Endodermal cell (in vitro differentiated cells): Measurements from ENCODE around the gene MAN1A2. TPM values are rescaled to one million over a fixed set of nuclear protein-coding genes. Genes with fewer than 3 reads are reported as not detected.

Experiments
- DNase-seq: peaks from one replicate; pipeline ENCODE4 v3.0.0-alpha.2; 2017
- H3K27ac ChIP-seq: 2 replicates; pipeline ENCODE4 v1.5.1; 2013; ENCODE audit warnings: mild to moderate bottlenecking, low read depth, low read length, moderate library complexity
- H3K27me3 ChIP-seq: 2 replicates; pipeline ENCODE4 v1.6.1; 2013; ENCODE audit warnings: mild to moderate bottlenecking, low read length, moderate library complexity; ENCODE audit not compliant: insufficient read depth, control insufficient read depth, poor library complexity, severe bottlenecking
- H3K36me3 ChIP-seq: 2 replicates; pipeline ENCODE4 v1.7.0; 2013; ENCODE audit warnings: mild to moderate bottlenecking, low read length, moderate library complexity; ENCODE audit not compliant: control insufficient read depth, insufficient read depth
- H3K4me1 ChIP-seq: one replicate; pipeline ENCODE4 v1.7.0; 2013; ENCODE audit warnings: low read length; ENCODE audit not compliant: control insufficient read depth, insufficient read depth
- H3K4me3 ChIP-seq: 2 replicates; pipeline ENCODE4 v1.5.1; 2013; ENCODE audit warnings: mild to moderate bottlenecking, low read length, moderate library complexity
- H3K9ac ChIP-seq: 2 replicates; pipeline ENCODE4 v1.6.1; 2013; ENCODE audit warnings: mild to moderate bottlenecking, low read length, moderate library complexity; ENCODE audit not compliant: poor library complexity, severe bottlenecking; ENCODE audit errors: extremely low read depth
- H3K9me3 ChIP-seq: 2 replicates; pipeline ENCODE4 v1.6.1; 2013; ENCODE audit warnings: mild to moderate bottlenecking, low read length, moderate library complexity; ENCODE audit not compliant: control insufficient read depth
- H3K27ac Mint-ChIP-seq: 2 replicates; pipeline ENCODE4 v1.8.0; 2020; ENCODE audit warnings: mixed read lengths
- H3K27me3 Mint-ChIP-seq: 2 replicates; pipeline ENCODE4 v1.8.0; 2021; ENCODE audit warnings: mild to moderate bottlenecking, mixed read lengths; ENCODE audit not compliant: insufficient read depth
- H3K36me3 Mint-ChIP-seq: 2 replicates; pipeline ENCODE4 v1.8.0; 2020; ENCODE audit warnings: low read depth, mixed read lengths
- H3K4me1 Mint-ChIP-seq: 2 replicates; pipeline ENCODE4 v1.8.0; 2020; ENCODE audit warnings: mixed read lengths
- H3K4me3 Mint-ChIP-seq: 2 replicates; pipeline ENCODE4 v1.8.0; 2020; ENCODE audit warnings: mild to moderate bottlenecking, moderate library complexity, mixed read lengths
- H3K9me3 Mint-ChIP-seq: 2 replicates; pipeline ENCODE4 v1.8.0; 2020; ENCODE audit warnings: mild to moderate bottlenecking, mixed read lengths
- CTCF ChIP-seq: fragments of 200-600 bp; sonication (generic); conservative IDR thresholded peaks from 2 replicates; pipeline ENCODE4 v1.5.0; 2021; ENCODE audit warnings: antibody characterized with exemption, mild to moderate bottlenecking
- WGBS, 2 experiments: methylation state at CpG; one replicate each; pipeline versions ENCODE4 v1.1.5 to v1.1.7; 2013; ENCODE audit warnings: missing lambda C conversion rate in 2 of 2, mixed read lengths in 1 of 2; ENCODE audit not compliant: insufficient coverage in 1 of 2, insufficient read length in 1 of 2; 5-methylcytosine and 5-hydroxymethylcytosine counted together
- total RNA-seq, 2 donors: library from RNA; stranded (reverse); fragmentation: NEBNext Ultra II Directional in 1 of 2; extraction: Animal tissue kit (Norgen Biotek cat#: 25700) in 1 of 2; gene quantifications; 2 replicates in 1 of 2; 3 replicates in 1 of 2; pipeline ENCODE4 v1.2.1, GENCODE V29; 2021

Gene MAN1A2
- total RNA-seq, 2 donors from 2014 or later, result 33.3 to 40.9 TPM

- Histone ChIP-seq H3K9me3 (no peaks in the 10 kb centered on the region), H3K27ac (no peak overlapping the region), H3K36me3 (no peaks in the 10 kb centered on the region), H3K9ac (no peak overlapping the region), H3K4me3 (no peak overlapping the region), H3K4me1 (no peaks in the 10 kb centered on the region), H3K27me3 (no peaks in the 10 kb centered on the region)
- no peak overlapping the region for H3K4me3 Mint-ChIP-seq
- no peak overlapping the region for H3K27ac Mint-ChIP-seq
- no peaks in the 10 kb centered on the region for H3K36me3 Mint-ChIP-seq
- peaks cover 26% of the 10 kb centered on the region for H3K4me1 Mint-ChIP-seq
- TF ChIP-seq CTCF, result no peak
- 97 to 100% methylated on average over 2 to 3 of the region's 3 CpGs for WGBS, 2 experiments
- DNase-seq, result no peak
- H3K9me3 Mint-ChIP-seq, result peaks cover 3% of the 10 kb centered on the region
- no peaks in the 10 kb centered on the region for H3K27me3 Mint-ChIP-seq
Measured at GRCh38 chr1:117389284-117389683, 22.0 kb downstream of the MAN1A2 start.

DNA sequence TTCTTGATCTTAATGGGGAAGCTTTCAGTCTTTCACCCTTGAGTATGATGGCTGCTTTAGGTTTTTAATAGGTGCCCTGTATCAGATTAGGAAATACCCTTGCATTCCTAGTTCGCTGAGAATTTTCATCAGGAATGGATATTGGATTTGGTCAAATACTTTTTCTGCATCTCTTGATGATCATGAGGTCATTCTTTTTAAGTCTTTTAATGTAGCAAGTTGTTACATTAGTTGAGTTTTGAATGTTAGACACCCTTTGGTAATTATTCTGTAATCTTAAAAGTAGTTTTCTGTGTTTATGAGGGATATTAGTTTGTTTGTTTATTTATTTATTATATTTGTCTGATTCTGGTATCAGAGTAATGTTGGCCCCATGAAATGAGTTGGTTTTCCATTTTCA, 22.5 kb downstream of the MAN1A2 start:
- H3K4me1 ChIP-seq, result no peaks in the 10 kb centered on the region

GRCh38 chr1:117392771-117393170, 25.5 kb downstream of the MAN1A2 start:
- no peak for DNase-seq
- H3K9me3 ChIP-seq, result no peaks in the 10 kb centered on the region
- Mint-ChIP-seq H3K27ac (no peak overlapping the region), H3K9me3 (no peaks in the 10 kb centered on the region), H3K27me3 (no peaks in the 10 kb centered on the region), H3K4me3 (no peak overlapping the region), H3K4me1 (peaks cover 26% of the 10 kb centered on the region), H3K36me3 (no peaks in the 10 kb centered on the region)
- no peaks in the 10 kb centered on the region for H3K4me1 ChIP-seq
- H3K36me3 ChIP-seq, result no peaks in the 10 kb centered on the region
- H3K4me3 ChIP-seq, result no peak overlapping the region
- no peaks in the 10 kb centered on the region for H3K27me3 ChIP-seq
- WGBS, 2 experiments, result 76 to 86% methylated on average over 1 of the region's 1 CpG
- H3K27ac ChIP-seq, result no peak overlapping the region
- no peak overlapping the region for H3K9ac ChIP-seq
- TF ChIP-seq CTCF, result no peak

More for the DNA sequence above, 22.5 kb downstream of the MAN1A2 start:
- TF ChIP-seq CTCF, result no peak
- H3K4me3 Mint-ChIP-seq, result no peak overlapping the region
- 83 to 100% methylated on average over 1 of the region's 1 CpG for WGBS, 2 experiments
- no peak for DNase-seq
- Histone ChIP-seq H3K9me3 (no peaks in the 10 kb centered on the region), H3K4me3 (no peak overlapping the region), H3K27ac (no peak overlapping the region), H3K27me3 (no peaks in the 10 kb centered on the region), H3K9ac (no peak overlapping the region), H3K36me3 (no peaks in the 10 kb centered on the region)
- H3K27me3 Mint-ChIP-seq, result no peaks in the 10 kb centered on the region
- peaks cover 30% of the 10 kb centered on the region for H3K4me1 Mint-ChIP-seq
- no peak overlapping the region for H3K27ac Mint-ChIP-seq
- H3K9me3 Mint-ChIP-seq, result no peaks in the 10 kb centered on the region
- no peaks in the 10 kb centered on the region for H3K36me3 Mint-ChIP-seq
